Measurements from ENCODE around the gene CRKL. TPM values are rescaled to one million over a fixed set of nuclear protein-coding genes. Genes with fewer than 3 reads are reported as not detected.

CRKL gene
- total RNA-seq, 1 experiment from 2014 or later = 69.9 TPM

DNA sequence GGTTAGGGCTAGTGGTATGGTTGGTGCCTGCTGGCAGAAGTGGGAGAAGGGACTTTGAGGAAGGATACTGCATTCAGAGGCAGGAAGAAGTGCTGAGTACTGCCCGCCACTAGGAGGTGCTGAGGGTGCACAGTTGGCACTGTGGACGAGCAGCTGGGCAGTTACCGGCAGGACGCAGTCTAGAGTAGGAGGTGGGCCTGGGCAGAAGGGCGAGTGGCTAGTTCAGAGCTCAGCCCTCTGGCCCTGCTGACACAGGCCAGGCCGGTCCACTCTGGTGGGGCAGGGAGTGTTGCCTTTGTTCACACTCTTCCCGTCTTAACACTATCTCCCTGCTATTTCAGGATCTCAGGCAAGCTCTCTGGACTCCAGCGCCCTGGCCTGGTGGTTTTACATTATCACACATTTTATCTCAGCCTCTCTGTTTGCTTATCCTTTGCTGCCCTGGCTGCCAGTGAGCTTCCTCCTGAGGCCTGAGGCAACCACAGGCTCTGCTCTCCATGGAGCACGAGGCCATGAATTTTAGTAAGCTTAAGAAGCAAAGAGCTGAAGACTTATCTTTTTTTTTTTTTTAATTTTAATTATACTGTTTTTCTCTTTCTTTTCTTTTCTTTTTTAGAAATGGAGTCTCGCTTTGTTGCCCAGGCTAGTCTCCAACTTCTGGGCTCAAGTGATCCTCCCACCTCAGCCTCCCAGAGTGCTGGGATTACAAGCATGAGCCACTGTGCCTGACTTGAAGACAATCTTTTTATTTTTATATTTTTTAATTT, 31.5 kb upstream of the CRKL start:
- no TSS peak for BruUV-seq (replicated peaks)
- H3K4me1 Mint-ChIP-seq (ENCODE audit: low read depth, unreplicated experiment) = peaks cover 28% of the 10 kb centered on the region
- H3K27ac Mint-ChIP-seq (ENCODE audit: unreplicated experiment) = peak overlapping the region; percentile 58
- peaks cover 21% of the 10 kb centered on the region for H3K36me3 Mint-ChIP-seq (ENCODE audit: insufficient read depth, unreplicated experiment)
- DNase-seq = peak; percentile 90
- no peaks in the 10 kb centered on the region for H3K27me3 Mint-ChIP-seq (ENCODE audit: unreplicated experiment)
- TF ChIP-seq, protein P1, sequence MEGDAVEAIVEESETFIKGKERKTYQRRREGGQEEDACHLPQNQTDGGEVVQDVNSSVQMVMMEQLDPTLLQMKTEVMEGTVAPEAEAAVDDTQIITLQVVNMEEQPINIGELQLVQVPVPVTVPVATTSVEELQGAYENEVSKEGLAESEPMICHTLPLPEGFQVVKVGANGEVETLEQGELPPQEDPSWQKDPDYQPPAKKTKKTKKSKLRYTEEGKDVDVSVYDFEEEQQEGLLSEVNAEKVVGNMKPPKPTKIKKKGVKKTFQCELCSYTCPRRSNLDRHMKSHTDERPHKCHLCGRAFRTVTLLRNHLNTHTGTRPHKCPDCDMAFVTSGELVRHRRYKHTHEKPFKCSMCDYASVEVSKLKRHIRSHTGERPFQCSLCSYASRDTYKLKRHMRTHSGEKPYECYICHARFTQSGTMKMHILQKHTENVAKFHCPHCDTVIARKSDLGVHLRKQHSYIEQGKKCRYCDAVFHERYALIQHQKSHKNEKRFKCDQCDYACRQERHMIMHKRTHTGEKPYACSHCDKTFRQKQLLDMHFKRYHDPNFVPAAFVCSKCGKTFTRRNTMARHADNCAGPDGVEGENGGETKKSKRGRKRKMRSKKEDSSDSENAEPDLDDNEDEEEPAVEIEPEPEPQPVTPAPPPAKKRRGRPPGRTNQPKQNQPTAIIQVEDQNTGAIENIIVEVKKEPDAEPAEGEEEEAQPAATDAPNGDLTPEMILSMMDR (IDR thresholded peaks at IDR 0.05; ENCODE audit: unreplicated experiment) = peak; percentile 98
- no peaks in the 10 kb centered on the region for H3K9me3 Mint-ChIP-seq (ENCODE audit: low read depth, unreplicated experiment)
- intact Hi-C loops (cut with micrococcal nuclease; ENCODE audit: unreplicated experiment) = no loop called here
- H3K4me3 Mint-ChIP-seq (ENCODE audit: low read depth, unreplicated experiment) = peak overlapping the region; percentile 32
- CTCF ChIA-PET = interaction anchor here (0.5 to 2.0 kb wide), 27 partner anchors 12 to 756 kb away, joined by 3 to 26 read pairs (median 4); partner anchors contain the start of genes CRKL, LRRC74B, LZTR1 and PI4KA

DNA sequence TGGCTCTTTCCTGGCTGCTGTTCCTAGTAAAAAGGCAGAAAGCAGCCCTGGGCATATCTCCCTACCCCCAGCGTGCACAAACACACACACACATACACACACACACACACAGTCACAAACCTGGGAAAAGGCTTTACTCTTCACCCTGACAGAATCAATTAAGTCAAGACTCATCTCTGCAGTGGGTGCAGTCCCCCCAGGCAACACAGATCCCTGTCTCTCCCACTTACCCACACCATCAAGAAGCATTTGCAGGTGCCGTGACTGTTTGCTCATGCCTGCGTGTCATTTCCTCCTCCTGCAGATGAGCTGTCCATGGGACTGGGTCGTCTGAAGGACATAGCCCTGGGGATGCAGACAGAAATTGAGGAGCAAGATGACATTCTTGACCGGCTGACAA, 29.8 kb upstream of the CRKL start:
- Mint-ChIP-seq H3K9me3 (ENCODE audit: low read depth, unreplicated experiment) (no peaks in the 10 kb centered on the region), H3K27ac (ENCODE audit: unreplicated experiment) (no peak overlapping the region), H3K4me3 (ENCODE audit: low read depth, unreplicated experiment) (no peak overlapping the region), H3K27me3 (ENCODE audit: unreplicated experiment) (no peaks in the 10 kb centered on the region), H3K36me3 (ENCODE audit: insufficient read depth, unreplicated experiment) (peaks cover 16% of the 10 kb centered on the region), H3K4me1 (ENCODE audit: low read depth, unreplicated experiment) (peaks cover 12% of the 10 kb centered on the region)
- TF ChIP-seq, protein P1 (IDR thresholded peaks at IDR 0.05; ENCODE audit: unreplicated experiment) = no peak
- DNase-seq = no peak
- CTCF ChIA-PET = no interaction called here
- intact Hi-C loops (cut with micrococcal nuclease; ENCODE audit: unreplicated experiment) = no loop called here
- no TSS peak for BruUV-seq (replicated peaks)

DNA sequence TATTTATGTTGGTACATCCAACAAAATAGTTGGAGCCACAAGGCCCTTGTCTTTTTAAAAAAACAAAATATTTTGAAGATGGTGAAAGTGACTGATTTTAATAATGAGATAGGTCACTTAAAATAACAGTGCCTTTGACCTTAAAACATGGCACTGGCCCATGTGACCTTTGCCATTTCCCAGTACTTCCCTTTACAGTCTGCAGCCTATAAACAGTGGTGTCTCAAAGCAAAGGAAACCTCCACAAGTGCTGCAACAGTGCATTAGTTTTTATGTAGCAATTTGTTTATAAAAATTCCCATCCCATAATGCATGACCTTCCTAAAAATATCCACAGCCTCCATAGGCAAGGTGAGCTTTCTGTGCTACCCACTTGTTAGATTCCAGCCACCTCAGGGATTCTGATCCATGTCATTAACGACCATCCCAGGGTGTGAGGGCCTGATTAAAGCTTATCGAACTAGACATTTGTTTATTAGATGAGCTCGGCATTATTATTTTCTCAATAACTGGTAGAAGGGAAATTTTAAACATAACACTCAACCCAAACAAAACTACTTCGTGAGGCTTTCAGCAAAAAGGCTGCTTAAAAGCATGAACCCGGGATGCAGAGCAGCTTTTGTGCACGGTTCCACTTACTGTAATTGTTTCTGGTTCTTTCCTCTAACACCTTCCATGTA, 28.0 kb upstream of the CRKL start:
- Mint-ChIP-seq H3K9me3 (ENCODE audit: low read depth, unreplicated experiment) (no peaks in the 10 kb centered on the region), H3K4me3 (ENCODE audit: low read depth, unreplicated experiment) (no peak overlapping the region), H3K4me1 (ENCODE audit: low read depth, unreplicated experiment) (peaks cover 12% of the 10 kb centered on the region), H3K27ac (ENCODE audit: unreplicated experiment) (no peak overlapping the region), H3K36me3 (ENCODE audit: insufficient read depth, unreplicated experiment) (peaks cover 13% of the 10 kb centered on the region), H3K27me3 (ENCODE audit: unreplicated experiment) (no peaks in the 10 kb centered on the region)
- TF ChIP-seq, protein P1 (IDR thresholded peaks at IDR 0.05; ENCODE audit: unreplicated experiment) = no peak
- TSS peak; percentile 31 for BruUV-seq (replicated peaks)
- CTCF ChIA-PET = interaction anchor here (0.6 kb wide), 1 partner anchor 150 kb away, joined by 3 read pairs; no protein-coding TSS in a partner anchor
- DNase-seq = no peak
- intact Hi-C loops (cut with micrococcal nuclease; ENCODE audit: unreplicated experiment) = no loop called here

DNA sequence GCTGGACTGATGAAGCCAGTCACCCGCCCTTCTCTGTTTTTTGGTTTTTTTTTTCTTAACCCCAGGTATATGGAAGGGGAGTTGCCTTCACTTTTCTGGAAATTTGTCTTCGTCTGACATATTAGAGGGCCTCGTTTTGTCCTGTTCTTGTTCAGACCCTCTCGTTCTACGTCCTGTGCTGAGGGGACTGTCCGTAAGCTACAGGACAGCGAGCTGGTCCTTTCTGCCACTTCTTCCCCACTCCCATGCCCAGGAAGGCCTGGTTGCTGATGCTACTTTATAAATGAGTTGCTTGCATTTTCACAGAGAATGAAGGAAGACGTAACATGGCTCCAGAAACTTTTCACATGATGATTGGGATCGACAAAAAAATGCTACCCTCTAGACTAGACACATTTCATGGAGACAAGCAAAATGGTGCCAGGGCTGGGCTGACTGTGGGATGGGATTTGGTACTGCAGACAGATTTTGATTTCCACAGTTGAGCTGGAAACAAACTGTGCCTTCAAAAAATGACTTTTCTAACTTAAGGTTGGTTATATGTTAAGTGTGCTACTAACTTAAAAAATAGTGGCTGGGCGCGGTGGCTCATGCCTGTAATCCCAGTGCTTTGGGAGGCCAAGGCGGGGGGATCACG, 27.2 kb upstream of the CRKL start:
- Mint-ChIP-seq H3K4me3 (ENCODE audit: low read depth, unreplicated experiment) (no peak overlapping the region), H3K9me3 (ENCODE audit: low read depth, unreplicated experiment) (no peaks in the 10 kb centered on the region), H3K36me3 (ENCODE audit: insufficient read depth, unreplicated experiment) (peaks cover 13% of the 10 kb centered on the region), H3K27ac (ENCODE audit: unreplicated experiment) (no peak overlapping the region), H3K4me1 (ENCODE audit: low read depth, unreplicated experiment) (peaks cover 11% of the 10 kb centered on the region), H3K27me3 (ENCODE audit: unreplicated experiment) (no peaks in the 10 kb centered on the region)
- intact Hi-C loops (cut with micrococcal nuclease; ENCODE audit: unreplicated experiment) = no loop called here
- TF ChIP-seq, protein P1 (IDR thresholded peaks at IDR 0.05; ENCODE audit: unreplicated experiment) = no peak
- CTCF ChIA-PET = interaction anchor here (0.6 kb wide), 1 partner anchor 151 kb away, joined by 3 read pairs; no protein-coding TSS in a partner anchor
- BruUV-seq (replicated peaks) = no TSS peak
- no peak for DNase-seq
